Measurements from ENCODE around the gene CCDC138.
"Not testable (repeated sequence)": the region's sequence is repeated elsewhere in the genome, so short reads cannot be mapped to it uniquely, and the experiment has no call there.

DNA sequence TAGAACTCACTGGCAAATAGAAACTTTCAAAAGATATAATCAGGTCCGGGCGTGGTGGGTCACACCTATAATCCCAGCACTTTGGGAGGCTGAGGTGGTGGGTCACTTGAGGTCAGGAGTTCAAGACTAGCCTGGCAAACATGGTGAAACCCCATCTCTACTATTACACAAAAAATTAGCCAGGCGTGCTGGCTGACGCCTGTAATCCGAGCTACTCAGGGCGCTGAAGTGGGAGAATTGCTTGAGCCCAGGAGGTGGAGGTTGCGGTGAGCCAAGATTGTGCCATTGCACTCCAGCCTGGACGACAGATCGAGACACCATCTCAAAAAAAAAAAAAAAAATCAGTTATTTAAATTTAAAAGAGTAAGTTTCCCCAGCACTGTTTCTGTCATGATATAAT is 28.6 kb upstream of the CCDC138 start:
- TF ChIP-seq, protein P1, sequence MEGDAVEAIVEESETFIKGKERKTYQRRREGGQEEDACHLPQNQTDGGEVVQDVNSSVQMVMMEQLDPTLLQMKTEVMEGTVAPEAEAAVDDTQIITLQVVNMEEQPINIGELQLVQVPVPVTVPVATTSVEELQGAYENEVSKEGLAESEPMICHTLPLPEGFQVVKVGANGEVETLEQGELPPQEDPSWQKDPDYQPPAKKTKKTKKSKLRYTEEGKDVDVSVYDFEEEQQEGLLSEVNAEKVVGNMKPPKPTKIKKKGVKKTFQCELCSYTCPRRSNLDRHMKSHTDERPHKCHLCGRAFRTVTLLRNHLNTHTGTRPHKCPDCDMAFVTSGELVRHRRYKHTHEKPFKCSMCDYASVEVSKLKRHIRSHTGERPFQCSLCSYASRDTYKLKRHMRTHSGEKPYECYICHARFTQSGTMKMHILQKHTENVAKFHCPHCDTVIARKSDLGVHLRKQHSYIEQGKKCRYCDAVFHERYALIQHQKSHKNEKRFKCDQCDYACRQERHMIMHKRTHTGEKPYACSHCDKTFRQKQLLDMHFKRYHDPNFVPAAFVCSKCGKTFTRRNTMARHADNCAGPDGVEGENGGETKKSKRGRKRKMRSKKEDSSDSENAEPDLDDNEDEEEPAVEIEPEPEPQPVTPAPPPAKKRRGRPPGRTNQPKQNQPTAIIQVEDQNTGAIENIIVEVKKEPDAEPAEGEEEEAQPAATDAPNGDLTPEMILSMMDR (IDR thresholded peaks at IDR 0.05): not testable (repeated sequence)
- TF ChIP-seq POLR2A (IDR thresholded peaks at IDR 0.05): not testable (repeated sequence)

Measured in lower leg skin (tissue), 3 donors.